Neural crest cell (in vitro differentiated cells): ENCODE results near the gene BCL11B. TPM values are rescaled to one million over a fixed set of nuclear protein-coding genes. Genes with fewer than 3 reads are reported as not detected.
A peak's percentile ranks its signal among the peaks of the same experiment; 100 is the strongest.

Source experiments
- DNase-seq: peaks from one replicate; pipeline ENCODE4 v3.0.0; 2021; ENCODE audit warnings: low read depth, mixed read lengths, low spot score
- H3K27ac Mint-ChIP-seq: one replicate; pipeline ENCODE4 v1.8.0; 2021; ENCODE audit warnings: mild to moderate bottlenecking, mixed read lengths; ENCODE audit not compliant: unreplicated experiment
- H3K27me3 Mint-ChIP-seq: 2 replicates; pipeline ENCODE4 v1.8.0; 2021; ENCODE audit warnings: low read depth, mild to moderate bottlenecking, mixed read lengths
- H3K36me3 Mint-ChIP-seq: 2 replicates; pipeline ENCODE4 v1.8.0; 2021; ENCODE audit warnings: low read depth, mild to moderate bottlenecking, mixed read lengths
- H3K4me1 Mint-ChIP-seq: 2 replicates; pipeline ENCODE4 v1.8.0; 2021; ENCODE audit warnings: mixed read lengths
- H3K4me3 Mint-ChIP-seq: one replicate; pipeline ENCODE4 v1.8.0; 2021; ENCODE audit warnings: mild to moderate bottlenecking, mixed read lengths
- H3K9me3 Mint-ChIP-seq: 2 replicates; pipeline ENCODE4 v1.8.0; 2021; ENCODE audit warnings: mixed read lengths
- CTCF ChIP-seq: fragments of 200-600 bp; sonication (generic); conservative IDR thresholded peaks from 2 replicates; pipeline ENCODE4 v1.5.0; 2021; ENCODE audit warnings: antibody characterized with exemption, mild to moderate bottlenecking
- total RNA-seq: library from RNA; stranded (reverse); gene quantifications from 2 replicates; pipeline ENCODE4 v1.2.1, GENCODE V29; 2021

Gene BCL11B
- total RNA-seq, 1 donor from 2014 or later: 0.28 TPM

DNA sequence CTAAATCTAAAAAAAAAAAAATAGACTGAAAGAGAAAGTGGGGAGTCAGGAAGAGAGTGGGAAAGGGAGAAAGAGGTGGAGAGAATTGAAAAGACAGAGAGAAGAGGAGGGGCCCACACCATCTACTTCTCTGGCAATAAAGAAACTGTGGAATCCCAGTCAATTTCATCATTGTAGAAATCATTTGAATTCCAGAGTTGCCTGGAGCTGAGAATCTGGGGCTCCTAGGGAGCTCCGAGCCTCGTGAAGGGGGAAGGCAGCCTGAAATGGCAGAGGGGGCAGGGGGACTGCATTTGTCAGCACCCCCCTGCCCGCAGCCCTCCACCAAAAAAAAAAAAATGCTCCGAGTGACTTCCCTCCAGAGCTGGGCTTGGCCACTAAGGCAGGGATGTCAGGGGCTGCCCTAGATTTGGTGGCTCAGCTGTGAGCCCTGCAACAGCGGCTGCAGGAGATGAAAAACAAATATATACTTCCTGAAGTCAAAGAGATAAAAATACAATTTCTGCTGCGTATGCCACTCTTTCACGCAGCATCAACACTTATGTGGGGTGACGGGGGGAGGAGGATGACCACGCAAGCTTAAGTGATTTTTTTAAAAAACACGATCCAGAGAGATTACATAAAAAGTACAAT lies 80.5 kb downstream of the BCL11B start:
- Mint-ChIP-seq H3K27ac (no peak overlapping the region), H3K27me3 (peaks cover 2% of the 10 kb centered on the region)

DNA sequence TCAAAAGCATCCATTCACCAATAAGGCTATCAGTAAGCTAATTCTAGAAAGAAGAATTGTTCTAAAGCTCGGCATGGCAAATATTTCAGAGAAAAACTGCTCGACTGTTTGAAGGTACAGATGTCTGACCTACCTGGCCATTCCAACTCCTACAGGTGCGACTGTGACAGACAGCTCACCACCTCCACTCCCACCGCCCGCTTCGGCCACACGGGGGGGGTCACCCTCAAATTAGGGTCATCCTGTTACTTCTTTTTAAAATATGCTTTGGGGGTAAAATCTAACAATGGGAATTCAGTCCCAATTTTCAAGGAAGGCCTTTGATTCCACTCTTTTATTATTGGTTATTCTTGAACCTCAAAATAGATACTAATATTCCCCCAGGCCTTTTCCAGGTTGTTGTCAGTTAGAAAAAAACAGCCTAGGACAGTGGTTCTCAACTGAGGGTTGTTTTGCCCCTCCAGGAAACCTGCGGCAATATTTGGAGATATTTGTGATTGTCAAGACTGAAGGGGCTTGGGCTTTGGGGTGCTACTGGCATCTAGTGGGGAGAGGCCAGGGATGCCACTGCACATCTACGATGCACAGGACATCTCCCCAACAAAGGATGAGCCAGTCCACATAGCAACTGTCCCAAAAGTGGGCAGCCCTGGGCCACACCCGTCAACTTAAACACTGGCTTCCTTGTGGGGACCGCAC lies 81.2 kb downstream of the BCL11B start:
- Mint-ChIP-seq H3K4me1 (peaks cover 25% of the 10 kb centered on the region), H3K36me3 (no peaks in the 10 kb centered on the region), H3K4me3 (no peak overlapping the region), H3K27ac (no peak overlapping the region), H3K27me3 (peaks cover 2% of the 10 kb centered on the region), H3K9me3 (no peaks in the 10 kb centered on the region)
- DNase-seq: no peak
- TF ChIP-seq CTCF: peak; percentile 26

More for the DNA sequence above, 80.5 kb downstream of the BCL11B start:
- no peak overlapping the region for H3K4me3 Mint-ChIP-seq
- no peak for TF ChIP-seq CTCF
- DNase-seq: no peak
- H3K9me3 Mint-ChIP-seq: no peaks in the 10 kb centered on the region
- H3K4me1 Mint-ChIP-seq: peaks cover 25% of the 10 kb centered on the region
- no peaks in the 10 kb centered on the region for H3K36me3 Mint-ChIP-seq

GRCh38 chr14:99189201-99189801 lies 82.7 kb downstream of the BCL11B start:
- Mint-ChIP-seq H3K27ac (no peak overlapping the region), H3K4me3 (no peak overlapping the region), H3K4me1 (peaks cover 25% of the 10 kb centered on the region), H3K36me3 (no peaks in the 10 kb centered on the region), H3K9me3 (no peaks in the 10 kb centered on the region), H3K27me3 (no peaks in the 10 kb centered on the region)
- TF ChIP-seq CTCF: no peak
- DNase-seq: no peak

DNA sequence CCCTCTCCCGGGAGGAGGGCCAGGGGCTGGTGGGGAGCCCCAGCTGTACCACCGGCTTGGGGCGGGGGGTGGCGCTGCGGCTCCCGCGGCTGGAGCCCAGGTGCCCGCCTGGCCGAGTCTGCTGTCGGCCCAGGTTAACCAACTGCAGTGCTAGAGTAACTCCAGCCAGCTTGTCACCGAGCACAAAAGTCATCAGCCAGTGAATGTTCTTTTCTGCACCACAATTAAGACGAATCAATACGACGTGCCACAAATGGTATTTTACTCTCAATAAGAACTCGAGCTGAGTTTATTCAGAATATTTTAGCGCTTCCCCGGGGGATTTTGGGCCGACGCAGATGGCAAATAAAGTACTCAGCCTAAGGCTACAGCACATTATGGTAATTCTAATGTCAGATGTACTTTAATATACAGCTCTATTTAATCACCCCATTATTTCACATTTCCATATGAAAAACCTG lies 83.2 kb downstream of the BCL11B start:
- Mint-ChIP-seq H3K36me3 (no peaks in the 10 kb centered on the region), H3K9me3 (no peaks in the 10 kb centered on the region), H3K4me1 (peaks cover 25% of the 10 kb centered on the region), H3K27me3 (no peaks in the 10 kb centered on the region), H3K27ac (no peak overlapping the region), H3K4me3 (no peak overlapping the region)
- no peak for DNase-seq
- TF ChIP-seq CTCF: no peak

- H3K36me3 Mint-ChIP-seq: no peaks in the 10 kb centered on the region
- no peak overlapping the region for H3K4me3 Mint-ChIP-seq
- H3K27me3 Mint-ChIP-seq: no peaks in the 10 kb centered on the region
- H3K4me1 Mint-ChIP-seq: peaks cover 20% of the 10 kb centered on the region
- no peak for DNase-seq
- TF ChIP-seq CTCF: no peak
- no peak overlapping the region for H3K27ac Mint-ChIP-seq
- H3K9me3 Mint-ChIP-seq: no peaks in the 10 kb centered on the region
These were observed 84.1 kb downstream of the BCL11B start for GRCh38 chr14:99187858-99188257.
